H9 (cell line): ENCODE results near the gene FRYL. TPM values are rescaled to one million over a fixed set of nuclear protein-coding genes. Genes with fewer than 3 reads are reported as not detected.

Experiments used
- DNase-seq: peaks from one replicate; pipeline ENCODE4 v3.0.0-alpha.2; 2017
- H2AFZ ChIP-seq: one replicate; pipeline ENCODE4 v1.6.1; 2013; ENCODE audit warnings: mild to moderate bottlenecking, low read length, control low read depth, moderate library complexity
- H2AK5ac ChIP-seq: 2 replicates; pipeline ENCODE4 v1.6.1; 2013; ENCODE audit warnings: low read length, control low read depth, mixed read lengths; ENCODE audit not compliant: insufficient read length
- H2BK120ac ChIP-seq: one replicate; pipeline ENCODE4 v1.6.1; 2013; ENCODE audit warnings: low read depth, mild to moderate bottlenecking, low read length, control low read depth, inconsistent platforms; ENCODE audit not compliant: poor library complexity, severe bottlenecking
- H2BK12ac ChIP-seq: 2 replicates; pipeline ENCODE4 v1.6.1; 2013; ENCODE audit warnings: low read length, control low read depth, mixed read lengths, low read depth; ENCODE audit not compliant: insufficient read length
- H2BK15ac ChIP-seq: 2 replicates; pipeline ENCODE4 v1.6.1; 2013; ENCODE audit warnings: low read depth, low read length, control low read depth
- H2BK20ac ChIP-seq: one replicate; pipeline ENCODE4 v1.6.1; 2013; ENCODE audit warnings: low read depth, mild to moderate bottlenecking, low read length, control low read depth, inconsistent platforms; ENCODE audit not compliant: poor library complexity, severe bottlenecking
- H2BK5ac ChIP-seq: 2 replicates; pipeline ENCODE4 v1.6.1; 2013; ENCODE audit warnings: low read length, control low read depth, mixed read lengths; ENCODE audit not compliant: insufficient read length
- H3K14ac ChIP-seq: 2 replicates; pipeline ENCODE4 v1.6.1; 2013; ENCODE audit warnings: low read length, control low read depth; ENCODE audit not compliant: insufficient read depth
- H3K18ac ChIP-seq: 2 replicates; pipeline ENCODE4 v1.6.1; 2013; ENCODE audit warnings: low read depth, mild to moderate bottlenecking, mixed read lengths, low read length, control low read depth; ENCODE audit not compliant: insufficient read length
- H3K23ac ChIP-seq: 2 replicates; pipeline ENCODE4 v1.6.1; 2013; ENCODE audit warnings: low read length, control low read depth, mixed read lengths, low read depth; ENCODE audit not compliant: insufficient read length
- H3K23me2 ChIP-seq: 2 replicates; pipeline ENCODE4 v1.6.1; 2013; ENCODE audit warnings: low read depth, mild to moderate bottlenecking, mixed read lengths, low read length, control low read depth; ENCODE audit not compliant: insufficient read length, poor library complexity, severe bottlenecking
- H3K27ac ChIP-seq: 2 replicates; pipeline ENCODE4 v1.5.1; 2013; ENCODE audit warnings: low read length, control low read depth, mixed read lengths, low read depth; ENCODE audit not compliant: insufficient read length
- H3K27me3 ChIP-seq: 2 replicates; pipeline ENCODE4 v1.6.1; 2013; ENCODE audit warnings: low read length, control low read depth, inconsistent platforms; ENCODE audit not compliant: insufficient read depth
- H3K4ac ChIP-seq: 2 replicates; pipeline ENCODE4 v1.6.1; 2013; ENCODE audit warnings: low read depth, mild to moderate bottlenecking, control low read depth, inconsistent platforms, low read length, moderate library complexity
- H3K4me1 ChIP-seq: 2 replicates; pipeline ENCODE4 v1.6.1; 2013; ENCODE audit warnings: low read length, control low read depth, inconsistent platforms; ENCODE audit not compliant: insufficient read depth
- H3K4me2 ChIP-seq: 2 replicates; pipeline ENCODE4 v1.6.1; 2013; ENCODE audit warnings: low read length, control low read depth, mixed read lengths; ENCODE audit not compliant: insufficient read length, insufficient read depth
- H3K56ac ChIP-seq: 2 replicates; pipeline ENCODE4 v1.6.1; 2013; ENCODE audit warnings: low read depth, mild to moderate bottlenecking, mixed read lengths, low read length, control low read depth; ENCODE audit not compliant: insufficient read length
- H3K79me1 ChIP-seq: 2 replicates; pipeline ENCODE4 v1.6.1; 2013; ENCODE audit warnings: low read depth, mild to moderate bottlenecking, moderate library complexity, low read length, control low read depth, inconsistent platforms; ENCODE audit not compliant: insufficient read depth, poor library complexity, severe bottlenecking
- H3K79me2 ChIP-seq: 2 replicates; pipeline ENCODE4 v1.6.1; 2013; ENCODE audit warnings: low read length, control low read depth, inconsistent platforms; ENCODE audit not compliant: insufficient read depth
- H3K9ac ChIP-seq: 2 replicates; pipeline ENCODE4 v1.6.1; 2013; ENCODE audit warnings: low read length, control low read depth, mixed read lengths; ENCODE audit not compliant: insufficient read length; ENCODE audit errors: extremely low read depth
- H3K9me3 ChIP-seq: one replicate; pipeline ENCODE4 v1.6.1; 2013; ENCODE audit warnings: low read depth, low read length, inconsistent platforms; ENCODE audit not compliant: control insufficient read depth
- H3T11ph ChIP-seq: one replicate; pipeline ENCODE4 v1.6.1; 2013; ENCODE audit warnings: mild to moderate bottlenecking, low read length, control low read depth, inconsistent platforms
- H4K20me1 ChIP-seq: one replicate; pipeline ENCODE4 v1.6.1; 2013; ENCODE audit not compliant: control insufficient read depth, insufficient read length, insufficient read depth
- H4K5ac ChIP-seq: 2 replicates; pipeline ENCODE4 v1.6.1; 2013; ENCODE audit warnings: low read depth, mild to moderate bottlenecking, mixed read lengths, low read length, control low read depth; ENCODE audit not compliant: insufficient read length
- H4K8ac ChIP-seq: replicated peaks from 2 replicates; pipeline ENCODE4 v1.6.1; 2013; ENCODE audit warnings: low read length, control low read depth, mixed read lengths, low read depth; ENCODE audit not compliant: insufficient read length
- H4K91ac ChIP-seq: 2 replicates; pipeline ENCODE4 v1.6.1; 2013; ENCODE audit warnings: low read depth, mild to moderate bottlenecking, moderate library complexity, mixed read lengths, low read length, control low read depth; ENCODE audit not compliant: insufficient read length
- H3K27ac Mint-ChIP-seq, 3 experiments: 2 replicates in 2 of 3; 3 replicates in 1 of 3; pipeline ENCODE4 v1.8.0; 2020 to 2021; ENCODE audit warnings: mixed read lengths in 3 of 3, mild to moderate bottlenecking in 1 of 3, moderate library complexity in 1 of 3
- H3K27me3 Mint-ChIP-seq: 2 replicates; pipeline ENCODE4 v1.8.0; 2021; ENCODE audit warnings: low read depth, mild to moderate bottlenecking, moderate library complexity, mixed read lengths
- H3K36me3 Mint-ChIP-seq, 3 experiments: 2 replicates in 2 of 3; 3 replicates in 1 of 3; pipeline ENCODE4 v1.8.0; 2020 to 2021; ENCODE audit warnings: low read depth in 3 of 3, mixed read lengths in 3 of 3; ENCODE audit not compliant: insufficient read depth in 1 of 3
- H3K4me1 Mint-ChIP-seq, 2 experiments: 2 replicates each; pipeline ENCODE4 v1.8.0; 2020; ENCODE audit warnings: mixed read lengths in 2 of 2
- H3K4me3 Mint-ChIP-seq, 2 experiments: 2 replicates in 1 of 2; 3 replicates in 1 of 2; pipeline ENCODE4 v1.8.0; 2020 to 2021; ENCODE audit warnings: mild to moderate bottlenecking in 2 of 2, mixed read lengths in 2 of 2, moderate library complexity in 1 of 2
- H3K9me3 Mint-ChIP-seq, 2 experiments: 2 replicates in 1 of 2; 3 replicates in 1 of 2; pipeline ENCODE4 v1.8.0; 2020; ENCODE audit warnings: mild to moderate bottlenecking in 2 of 2, mixed read lengths in 2 of 2, moderate library complexity in 1 of 2
- WGBS: extraction: QIAGEN DNeasy Blood & Tissue Kit; methylation state at CpG from one replicate; pipeline ENCODE4 v1.1.7; 2013; ENCODE audit warnings: missing lambda C conversion rate, low lambda C conversion rate, mixed read lengths; ENCODE audit not compliant: insufficient read length; ENCODE audit errors: extremely low coverage; 5-methylcytosine and 5-hydroxymethylcytosine counted together
- total RNA-seq: library from RNA; stranded (reverse); gene quantifications from 2 replicates; pipeline ENCODE4 v1.2.1, GENCODE V29; 2021
- TF ChIP-seq, protein P1 (sequence below): fragments of 200-600 bp; sonication (generic); conservative IDR thresholded peaks from 3 replicates; pipeline ENCODE4 v1.8.0; 2021; ENCODE audit warnings: antibody characterized with exemption, mild to moderate bottlenecking

FRYL gene
- total RNA-seq, 1 experiment from 2014 or later, result 31.5 TPM

- no peak overlapping the region for H3K14ac ChIP-seq
- no peak overlapping the region for H2AFZ ChIP-seq
- H4K5ac ChIP-seq, result no peak overlapping the region
- H3K23ac ChIP-seq, result no peak overlapping the region
- no peak overlapping the region for H2BK15ac ChIP-seq
- H3K4me1 ChIP-seq, result peaks cover 3% of the 10 kb centered on the region; the same call in 1 of the 2 replicates
- H3K27ac Mint-ChIP-seq, result peak overlapping the region in 2 of 3 experiments; percentile 68 to 87; a peak in 2 of 7 replicates
- no peaks in the 10 kb centered on the region for H3K9me3 ChIP-seq
- H2BK5ac ChIP-seq, result no peak overlapping the region
- H4K20me1 ChIP-seq, result no peaks in the 10 kb centered on the region
- no peaks in the 10 kb centered on the region for H3K9me3 Mint-ChIP-seq
- H4K91ac ChIP-seq, result no peak overlapping the region
- H2BK20ac ChIP-seq, result no peak overlapping the region
- H3K56ac ChIP-seq, result no peak overlapping the region
- H3K18ac ChIP-seq, result no peak overlapping the region
- no CpG with 5 or more reads among the region's 8 CpGs for WGBS
- no peak for DNase-seq
- H3K79me2 ChIP-seq, result peaks cover 2% of the 10 kb centered on the region; the same call in 1 of the 2 replicates
- H3K4ac ChIP-seq, result no peak overlapping the region
- H3K4me1 Mint-ChIP-seq, result peaks cover 35 to 40% of the 10 kb centered on the region in 2 experiments
- no peak overlapping the region for H3T11ph ChIP-seq
- H3K79me1 ChIP-seq, result peaks cover 4% of the 10 kb centered on the region
- H3K27me3 ChIP-seq, result no peaks in the 10 kb centered on the region
- H3K4me3 Mint-ChIP-seq, result 0 out of 5 replicates have a peak overlapping the region, but pooled peaks of 1 of the 2 experiments have one; percentile 12
- H3K36me3 Mint-ChIP-seq, result peaks cover 0 to 5% (median 3%) of the 10 kb centered on the region in 3 experiments; a peak in 2 of 7 replicates
- H2BK120ac ChIP-seq, result no peak overlapping the region
- no peak overlapping the region for H3K9ac ChIP-seq
- TF ChIP-seq, protein P1, sequence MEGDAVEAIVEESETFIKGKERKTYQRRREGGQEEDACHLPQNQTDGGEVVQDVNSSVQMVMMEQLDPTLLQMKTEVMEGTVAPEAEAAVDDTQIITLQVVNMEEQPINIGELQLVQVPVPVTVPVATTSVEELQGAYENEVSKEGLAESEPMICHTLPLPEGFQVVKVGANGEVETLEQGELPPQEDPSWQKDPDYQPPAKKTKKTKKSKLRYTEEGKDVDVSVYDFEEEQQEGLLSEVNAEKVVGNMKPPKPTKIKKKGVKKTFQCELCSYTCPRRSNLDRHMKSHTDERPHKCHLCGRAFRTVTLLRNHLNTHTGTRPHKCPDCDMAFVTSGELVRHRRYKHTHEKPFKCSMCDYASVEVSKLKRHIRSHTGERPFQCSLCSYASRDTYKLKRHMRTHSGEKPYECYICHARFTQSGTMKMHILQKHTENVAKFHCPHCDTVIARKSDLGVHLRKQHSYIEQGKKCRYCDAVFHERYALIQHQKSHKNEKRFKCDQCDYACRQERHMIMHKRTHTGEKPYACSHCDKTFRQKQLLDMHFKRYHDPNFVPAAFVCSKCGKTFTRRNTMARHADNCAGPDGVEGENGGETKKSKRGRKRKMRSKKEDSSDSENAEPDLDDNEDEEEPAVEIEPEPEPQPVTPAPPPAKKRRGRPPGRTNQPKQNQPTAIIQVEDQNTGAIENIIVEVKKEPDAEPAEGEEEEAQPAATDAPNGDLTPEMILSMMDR, result no peak
- peak overlapping the region; percentile 21 for H3K4me2 ChIP-seq
- no peak overlapping the region for H4K8ac ChIP-seq
- H2AK5ac ChIP-seq, result no peak overlapping the region
- H3K23me2 ChIP-seq, result no peaks in the 10 kb centered on the region
- no peak overlapping the region for H2BK12ac ChIP-seq
- no peaks in the 10 kb centered on the region for H3K27me3 Mint-ChIP-seq
- no peak overlapping the region for H3K27ac ChIP-seq
Measured at GRCh38 chr4:48693856-48694574, 86.1 kb downstream of the FRYL start.
